Skeletal muscle satellite cell (primary cell): Measurements from ENCODE around the gene RSPH6A.
"Not testable (repeated sequence)": the region's sequence is repeated elsewhere in the genome, so short reads cannot be mapped to it uniquely, and the experiment has no call there.

Source experiments
- H3K27me3 ChIP-seq: 2 replicates; pipeline ENCODE4 v1.7.0; 2013; ENCODE audit warnings: low read length; ENCODE audit not compliant: control insufficient read depth, insufficient read depth
- H3K36me3 ChIP-seq: 2 replicates; pipeline ENCODE4 v1.7.0; 2013; ENCODE audit warnings: mild to moderate bottlenecking, control low read depth, low read length; ENCODE audit not compliant: insufficient read depth
- H3K4me1 ChIP-seq: 2 replicates; pipeline ENCODE4 v1.7.0; 2013; ENCODE audit warnings: low read length; ENCODE audit not compliant: control insufficient read depth, insufficient read depth
- H3K4me2 ChIP-seq: 2 replicates; pipeline ENCODE4 v1.7.0; 2013; ENCODE audit warnings: mild to moderate bottlenecking, low read length
- H3K4me3 ChIP-seq: 2 replicates; pipeline ENCODE4 v1.7.0; 2013; ENCODE audit warnings: low read length
- H3K9ac ChIP-seq: 2 replicates; pipeline ENCODE4 v1.7.0; 2013; ENCODE audit warnings: mild to moderate bottlenecking, low read depth, low read length, moderate library complexity
- H3K9me3 ChIP-seq: replicated peaks from 2 replicates; pipeline ENCODE4 v1.7.0; 2013; ENCODE audit warnings: mild to moderate bottlenecking, control low read depth, low read length

The RSPH6A gene

DNA sequence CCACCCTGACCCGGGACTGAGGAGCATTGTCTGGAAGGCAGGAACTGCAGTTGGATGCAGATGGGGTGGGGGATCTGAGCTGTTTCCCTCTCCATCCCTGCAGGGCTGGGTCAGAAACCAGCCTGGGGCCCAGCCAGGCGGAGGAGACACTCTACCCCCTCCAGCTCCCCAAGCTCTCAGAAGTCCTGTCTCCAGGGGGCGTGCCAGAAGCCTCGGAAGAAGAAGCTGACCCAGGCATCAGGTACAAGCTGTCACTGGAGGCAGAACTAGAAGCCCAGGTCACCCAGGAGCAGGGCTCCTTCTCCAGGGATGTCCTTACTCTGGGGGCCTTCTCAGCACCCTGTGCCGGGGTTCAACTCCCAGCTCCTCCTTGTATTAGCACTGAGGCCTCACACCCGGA lies 61.6 kb downstream of the RSPH6A start:
- H3K36me3 ChIP-seq: no peaks in the 10 kb centered on the region
- H3K9ac ChIP-seq: no peak overlapping the region
- no peaks in the 10 kb centered on the region for H3K4me1 ChIP-seq
- no peaks in the 10 kb centered on the region for H3K27me3 ChIP-seq
- H3K4me2 ChIP-seq: no peak overlapping the region
- H3K9me3 ChIP-seq: no peaks in the 10 kb centered on the region
- no peak overlapping the region for H3K4me3 ChIP-seq

- Histone ChIP-seq H3K27me3 (no peaks in the 10 kb centered on the region), H3K9ac (no peak overlapping the region), H3K9me3 (no peaks in the 10 kb centered on the region), H3K4me1 (no peaks in the 10 kb centered on the region), H3K4me3 (no peak overlapping the region), H3K36me3 (no peaks in the 10 kb centered on the region), H3K4me2 (no peak overlapping the region)
Observed at GRCh38 chr19:45752639-45753038, 62.5 kb downstream of the RSPH6A start.

DNA sequence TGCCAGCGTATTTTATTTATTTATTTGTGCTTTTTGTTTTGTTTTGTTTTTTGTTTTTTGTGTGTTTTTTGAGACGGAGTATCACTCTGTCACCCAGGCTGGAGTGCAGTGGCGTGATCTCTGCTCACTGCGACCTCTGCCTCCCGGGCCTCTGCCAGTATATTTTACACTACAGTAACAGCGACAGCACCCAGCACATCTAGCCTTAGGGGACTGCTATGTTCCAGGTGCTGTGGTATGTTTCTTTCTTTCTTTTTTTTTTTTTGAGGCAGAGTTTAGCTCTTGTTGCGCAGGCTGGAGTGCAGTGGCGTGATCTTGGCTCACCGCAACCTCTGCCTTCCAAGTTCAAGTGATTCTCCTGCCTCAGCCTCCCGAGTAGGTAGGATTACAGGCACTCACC lies 63.6 kb downstream of the RSPH6A start:
- H3K9me3 ChIP-seq, H3K36me3 ChIP-seq, H3K9ac ChIP-seq, H3K27me3 ChIP-seq, H3K4me3 ChIP-seq, H3K4me2 ChIP-seq, H3K4me1 ChIP-seq: not testable (repeated sequence)

DNA sequence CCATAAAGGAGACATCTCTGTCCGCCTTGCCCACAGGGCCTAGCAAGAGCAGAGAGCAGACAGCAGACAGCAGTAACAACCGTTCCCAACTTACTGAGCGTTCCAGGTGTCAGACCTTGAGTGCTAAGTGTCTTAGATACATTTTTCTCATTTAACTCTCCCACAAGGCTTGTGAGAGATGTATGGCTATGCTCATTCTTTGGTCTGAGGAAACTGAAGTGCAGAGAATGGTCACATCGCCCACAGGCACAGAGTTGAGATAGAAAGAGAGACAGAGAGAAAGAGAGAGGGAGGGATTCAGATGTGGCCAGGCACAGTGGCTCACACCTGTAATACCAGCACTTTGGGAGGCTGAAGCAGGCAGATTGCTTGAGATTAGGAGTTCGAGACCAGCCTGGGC lies 67.6 kb downstream of the RSPH6A start:
- Histone ChIP-seq H3K9me3 (no peaks in the 10 kb centered on the region), H3K27me3 (peaks cover 13% of the 10 kb centered on the region), H3K9ac (no peak overlapping the region)

DNA sequence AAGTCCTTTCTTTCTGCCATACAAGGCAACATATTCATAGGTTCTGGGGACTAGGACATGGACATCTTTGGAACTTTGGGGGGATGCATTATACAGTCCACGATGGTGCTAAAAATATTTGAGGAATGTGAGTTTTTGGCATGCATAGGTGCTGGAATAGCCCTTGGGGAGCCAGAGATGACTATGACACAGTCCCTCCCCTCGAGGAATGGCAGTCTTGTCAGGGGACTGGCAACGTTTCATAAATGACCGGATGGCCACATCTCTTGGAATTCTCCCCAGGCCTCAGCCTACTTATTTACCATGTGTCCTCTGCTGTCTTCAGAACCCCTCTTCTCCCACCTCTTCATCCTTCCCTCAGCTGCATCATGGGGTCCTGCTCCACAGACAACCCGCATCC lies 68.2 kb downstream of the RSPH6A start:
- H3K4me1 ChIP-seq: no peaks in the 10 kb centered on the region
- H3K9me3 ChIP-seq: no peaks in the 10 kb centered on the region
- no peak overlapping the region for H3K4me2 ChIP-seq
- peaks cover 13% of the 10 kb centered on the region for H3K27me3 ChIP-seq
- H3K36me3 ChIP-seq: no peaks in the 10 kb centered on the region
- H3K9ac ChIP-seq: no peak overlapping the region
- no peak overlapping the region for H3K4me3 ChIP-seq

More for the DNA sequence above, 67.6 kb downstream of the RSPH6A start:
- Histone ChIP-seq H3K4me2 (no peak overlapping the region), H3K36me3 (no peaks in the 10 kb centered on the region), H3K4me1 (no peaks in the 10 kb centered on the region), H3K4me3 (no peak overlapping the region)
